MCF 10A (cell line): Measurements from ENCODE around the gene RELN. TPM values are rescaled to one million over a fixed set of nuclear protein-coding genes. Genes with fewer than 3 reads are reported as not detected.

Source experiments
- BruUV-seq: library from RNA; stranded (reverse); fragments of 400-500 nt; replicated peaks from 2 replicates; lab custom pipeline; 2021; lab: Mats Ljungman, UMichigan
- CTCF ChIA-PET: fragments of 300-600 bp; sonication (Branson Sonifier 250); formaldehyde crosslinking; extraction: SDS; loops from one replicate; lab custom pipeline; 2021; ENCODE audit warnings: antibody characterized with exemption, inconsistent platforms; lab: Yijun Ruan, JAX
- POLR2A ChIA-PET: fragments of 300-600, 350-650 bp; sonication (Branson Sonifier 250); formaldehyde crosslinking; extraction: SDS; loops from one replicate; lab custom pipeline; 2020; ENCODE audit warnings: antibody characterized with exemption, inconsistent platforms; lab: Yijun Ruan, JAX
- DNase-seq: peaks from one replicate; pipeline ENCODE4 v3.0.0-alpha.2; 2018; ENCODE audit not compliant: unreplicated experiment
- H3K27ac Mint-ChIP-seq: one replicate; pipeline ENCODE4 v1.8.0; 2022; ENCODE audit warnings: mild to moderate bottlenecking, low read depth, mixed read lengths; ENCODE audit not compliant: unreplicated experiment
- H3K27me3 Mint-ChIP-seq: one replicate; pipeline ENCODE4 v1.8.0; 2022; ENCODE audit warnings: mixed read lengths; ENCODE audit not compliant: insufficient read depth, unreplicated experiment
- H3K36me3 Mint-ChIP-seq: one replicate; pipeline ENCODE4 v1.8.0; 2022; ENCODE audit warnings: mild to moderate bottlenecking, moderate library complexity, mixed read lengths; ENCODE audit not compliant: insufficient read depth, unreplicated experiment
- H3K4me1 Mint-ChIP-seq: one replicate; pipeline ENCODE4 v1.8.0; 2022; ENCODE audit warnings: mixed read lengths; ENCODE audit not compliant: insufficient read depth, unreplicated experiment
- H3K4me3 Mint-ChIP-seq: one replicate; pipeline ENCODE4 v1.8.0; 2022; ENCODE audit warnings: mild to moderate bottlenecking, moderate library complexity, mixed read lengths; ENCODE audit not compliant: unreplicated experiment
- H3K9me3 Mint-ChIP-seq: one replicate; pipeline ENCODE4 v1.8.0; 2022; ENCODE audit warnings: mixed read lengths; ENCODE audit not compliant: unreplicated experiment
- CTCF ChIP-seq: fragments of 200-600 bp; IDR thresholded peaks from one replicate; pipeline ENCODE4 v1.8.0; 2022; ENCODE audit warnings: antibody characterized with exemption, mild to moderate bottlenecking; ENCODE audit not compliant: unreplicated experiment
- intact Hi-C: fragments of 100-400 bp; cut with micrococcal nuclease; formaldehyde crosslinking; loops from 2 replicates; pipeline ENCODE4 v1.14.1; 2022
- total RNA-seq: library from RNA; stranded (reverse); gene quantifications from 2 replicates; pipeline ENCODE4 v1.2.3, GENCODE V29; 2022

RELN gene
- total RNA-seq, 1 experiment from 2014 or later: not detected

GRCh38 chr7:103958284-103958818 is 31.1 kb downstream of the RELN start:
- no peaks in the 10 kb centered on the region for H3K36me3 Mint-ChIP-seq
- intact Hi-C loops: no loop called here
- no peaks in the 10 kb centered on the region for H3K9me3 Mint-ChIP-seq
- H3K27ac Mint-ChIP-seq: no peak overlapping the region
- ChIA-PET CTCF (no interaction called here), POLR2A (no interaction called here)
- DNase-seq: no peak
- H3K4me1 Mint-ChIP-seq: no peaks in the 10 kb centered on the region
- no TSS peak for BruUV-seq
- no peak overlapping the region for H3K4me3 Mint-ChIP-seq
- H3K27me3 Mint-ChIP-seq: peaks cover 81% of the 10 kb centered on the region
- no peak for TF ChIP-seq CTCF

- ChIA-PET CTCF (no interaction called here), POLR2A (no interaction called here)
- Mint-ChIP-seq H3K9me3 (no peaks in the 10 kb centered on the region), H3K4me1 (no peaks in the 10 kb centered on the region), H3K36me3 (no peaks in the 10 kb centered on the region), H3K4me3 (no peak overlapping the region), H3K27ac (no peak overlapping the region), H3K27me3 (peaks cover 73% of the 10 kb centered on the region)
- BruUV-seq: no TSS peak
- no peak for TF ChIP-seq CTCF
- intact Hi-C loops: no loop called here
- DNase-seq: no peak
These were observed 33.5 kb downstream of the RELN start for GRCh38 chr7:103955985-103956384.

- peaks cover 39% of the 10 kb centered on the region for H3K27me3 Mint-ChIP-seq
- no peaks in the 10 kb centered on the region for H3K36me3 Mint-ChIP-seq
- no peak overlapping the region for H3K27ac Mint-ChIP-seq
- intact Hi-C loops: no loop called here
- no peak for DNase-seq
- POLR2A ChIA-PET: no interaction called here
- no peak for TF ChIP-seq CTCF
- H3K9me3 Mint-ChIP-seq: no peaks in the 10 kb centered on the region
- no TSS peak for BruUV-seq
- H3K4me3 Mint-ChIP-seq: no peak overlapping the region
- H3K4me1 Mint-ChIP-seq: no peaks in the 10 kb centered on the region
- CTCF ChIA-PET: no interaction called here
These were observed 37.0 kb downstream of the RELN start for GRCh38 chr7:103952408-103952807.

GRCh38 chr7:103951311-103951710 is 38.1 kb downstream of the RELN start:
- DNase-seq: no peak
- Mint-ChIP-seq H3K27ac (no peak overlapping the region), H3K4me1 (no peaks in the 10 kb centered on the region), H3K36me3 (no peaks in the 10 kb centered on the region), H3K9me3 (no peaks in the 10 kb centered on the region), H3K4me3 (no peak overlapping the region), H3K27me3 (peaks cover 28% of the 10 kb centered on the region)
- TF ChIP-seq CTCF: no peak
- BruUV-seq: no TSS peak
- intact Hi-C loops: no loop called here
- POLR2A ChIA-PET: interaction anchor here (0.6 kb wide), 2 partner anchors 19 to 38 kb away, joined by 3 to 4 read pairs; no protein-coding TSS in a partner anchor
- CTCF ChIA-PET: interaction anchor here (0.6 kb wide), 1 partner anchor 176 kb away, joined by 4 read pairs; no protein-coding TSS in a partner anchor
